IPS DF 6.9 (cell line): ENCODE measurements around the gene MBTPS2.

Experiments used
- DNase-seq: peaks from one replicate; pipeline ENCODE4 v3.0.0-alpha.2; 2013; ENCODE audit warnings: low read depth, low spot score
- H3K27ac ChIP-seq: one replicate; pipeline ENCODE4 v1.5.1; 2013; ENCODE audit warnings: low read length, control low read depth
- H3K27me3 ChIP-seq: 2 replicates; pipeline ENCODE4 v1.6.1; 2013; ENCODE audit warnings: mild to moderate bottlenecking, low read length; ENCODE audit not compliant: control insufficient read depth, insufficient read depth
- H3K36me3 ChIP-seq: 2 replicates; pipeline ENCODE4 v1.6.1; 2013; ENCODE audit warnings: low read length; ENCODE audit not compliant: control insufficient read depth, insufficient read depth
- H3K4me1 ChIP-seq: 2 replicates; pipeline ENCODE4 v1.6.1; 2013; ENCODE audit warnings: low read length; ENCODE audit not compliant: control insufficient read depth, insufficient read depth
- H3K4me3 ChIP-seq: 2 replicates; pipeline ENCODE4 v1.5.1; 2013; ENCODE audit warnings: mild to moderate bottlenecking, low read length
- H3K9me3 ChIP-seq: 2 replicates; pipeline ENCODE4 v1.6.1; 2013; ENCODE audit warnings: low read length, inconsistent platforms; ENCODE audit not compliant: control insufficient read depth, insufficient read depth
- WGBS: extraction: QIAGEN DNeasy Blood & Tissue Kit; methylation state at CpG from one replicate; pipeline ENCODE4 v1.1.7; 2013; ENCODE audit warnings: mixed read lengths, missing lambda C conversion rate; ENCODE audit not compliant: insufficient read length, insufficient coverage; 5-methylcytosine and 5-hydroxymethylcytosine counted together

Gene MBTPS2

GRCh38 chrX:21885568-21885967 lies 46.2 kb downstream of the MBTPS2 start:
- Histone ChIP-seq H3K36me3 (no peaks in the 10 kb centered on the region), H3K27ac (no peak overlapping the region), H3K9me3 (no peaks in the 10 kb centered on the region), H3K4me1 (no peaks in the 10 kb centered on the region), H3K27me3 (no peaks in the 10 kb centered on the region), H3K4me3 (no peak overlapping the region)
- DNase-seq = no peak
- no CpG with 5 or more reads among the region's 1 CpG for WGBS

- no peak for DNase-seq
- Histone ChIP-seq H3K9me3 (no peaks in the 10 kb centered on the region), H3K4me1 (0 out of 2 replicates have a peak, but pooled peaks cover 1% of the 10 kb centered on the region), H3K27me3 (no peaks in the 10 kb centered on the region), H3K36me3 (no peaks in the 10 kb centered on the region), H3K4me3 (no peak overlapping the region), H3K27ac (no peak overlapping the region)
- WGBS = no CpG with 5 or more reads among the region's 2 CpGs
Observed at GRCh38 chrX:21905313-21905712, 65.9 kb downstream of the MBTPS2 start.

GRCh38 chrX:21905953-21906352 lies 66.5 kb downstream of the MBTPS2 start:
- 0 out of 2 replicates have a peak, but pooled peaks cover 1% of the 10 kb centered on the region for H3K4me1 ChIP-seq
- no peak overlapping the region for H3K4me3 ChIP-seq
- no peak overlapping the region for H3K27ac ChIP-seq
- H3K27me3 ChIP-seq = no peaks in the 10 kb centered on the region
- no CpG with 5 or more reads among the region's 3 CpGs for WGBS
- no peaks in the 10 kb centered on the region for H3K36me3 ChIP-seq
- no peak for DNase-seq
- H3K9me3 ChIP-seq = no peaks in the 10 kb centered on the region

GRCh38 chrX:21907260-21907659 lies 67.8 kb downstream of the MBTPS2 start:
- Histone ChIP-seq H3K4me1 (0 out of 2 replicates have a peak, but pooled peaks cover 1% of the 10 kb centered on the region), H3K9me3 (no peaks in the 10 kb centered on the region), H3K27ac (no peak overlapping the region), H3K27me3 (no peaks in the 10 kb centered on the region), H3K36me3 (no peaks in the 10 kb centered on the region), H3K4me3 (no peak overlapping the region)
- no CpG with 5 or more reads among the region's 1 CpG for WGBS
- DNase-seq = no peak

GRCh38 chrX:21911481-21911880 lies 72.1 kb downstream of the MBTPS2 start:
- Histone ChIP-seq H3K36me3 (no peaks in the 10 kb centered on the region), H3K27me3 (no peaks in the 10 kb centered on the region), H3K4me1 (no peaks in the 10 kb centered on the region), H3K9me3 (no peaks in the 10 kb centered on the region), H3K4me3 (no peak overlapping the region), H3K27ac (no peak overlapping the region)
- no CpG with 5 or more reads among the region's 4 CpGs for WGBS
- DNase-seq = no peak

GRCh38 chrX:21912220-21912619 lies 72.8 kb downstream of the MBTPS2 start:
- H3K36me3 ChIP-seq = no peaks in the 10 kb centered on the region
- WGBS = 100% methylated on average over 1 of the region's 1 CpG
- no peaks in the 10 kb centered on the region for H3K4me1 ChIP-seq
- DNase-seq = no peak
- no peak overlapping the region for H3K27ac ChIP-seq
- H3K27me3 ChIP-seq = no peaks in the 10 kb centered on the region
- H3K4me3 ChIP-seq = no peak overlapping the region
- H3K9me3 ChIP-seq = no peaks in the 10 kb centered on the region

GRCh38 chrX:21912989-21913388 lies 73.6 kb downstream of the MBTPS2 start:
- H3K27me3 ChIP-seq = no peaks in the 10 kb centered on the region
- H3K4me1 ChIP-seq = no peaks in the 10 kb centered on the region
- no peaks in the 10 kb centered on the region for H3K36me3 ChIP-seq
- H3K27ac ChIP-seq = no peak overlapping the region
- no peak overlapping the region for H3K4me3 ChIP-seq
- no peaks in the 10 kb centered on the region for H3K9me3 ChIP-seq
- no CpG with 5 or more reads among the region's 4 CpGs for WGBS
- DNase-seq = no peak

- no peak overlapping the region for H3K27ac ChIP-seq
- no peaks in the 10 kb centered on the region for H3K27me3 ChIP-seq
- H3K4me1 ChIP-seq = no peaks in the 10 kb centered on the region
- H3K4me3 ChIP-seq = no peak overlapping the region
- no peaks in the 10 kb centered on the region for H3K36me3 ChIP-seq
- DNase-seq = no peak
- H3K9me3 ChIP-seq = no peaks in the 10 kb centered on the region
- no CpG with 5 or more reads among the region's 3 CpGs for WGBS
Observed at GRCh38 chrX:21926116-21926515, 86.7 kb downstream of the MBTPS2 start.

GRCh38 chrX:21926527-21927278 lies 87.3 kb downstream of the MBTPS2 start:
- no peak for DNase-seq
- Histone ChIP-seq H3K4me3 (no peak overlapping the region), H3K27ac (no peak overlapping the region)

GRCh38 chrX:21929209-21929608 lies 89.8 kb downstream of the MBTPS2 start:
- Histone ChIP-seq H3K4me1 (no peaks in the 10 kb centered on the region), H3K27ac (no peak overlapping the region), H3K4me3 (no peak overlapping the region), H3K27me3 (no peaks in the 10 kb centered on the region), H3K36me3 (no peaks in the 10 kb centered on the region), H3K9me3 (no peaks in the 10 kb centered on the region)
- WGBS = no CpG with 5 or more reads among the region's 4 CpGs
- no peak for DNase-seq

More at GRCh38 chrX:21926527-21927278, 87.3 kb downstream of the MBTPS2 start:
- no peaks in the 10 kb centered on the region for H3K4me1 ChIP-seq
- no peaks in the 10 kb centered on the region for H3K9me3 ChIP-seq
- H3K36me3 ChIP-seq = no peaks in the 10 kb centered on the region
- H3K27me3 ChIP-seq = no peaks in the 10 kb centered on the region
- WGBS = no CpG with 5 or more reads among the region's 6 CpGs

GRCh38 chrX:21930986-21931385 lies 91.6 kb downstream of the MBTPS2 start:
- Histone ChIP-seq H3K4me1 (no peaks in the 10 kb centered on the region), H3K9me3 (no peaks in the 10 kb centered on the region), H3K27ac (no peak overlapping the region), H3K4me3 (no peak overlapping the region), H3K27me3 (no peaks in the 10 kb centered on the region), H3K36me3 (no peaks in the 10 kb centered on the region)
- no CpG with 5 or more reads among the region's 1 CpG for WGBS
- no peak for DNase-seq
